GM12872 (cell line): Measurements from ENCODE around the gene FILIP1L.

Experiments used
- CTCF ChIP-seq: IDR thresholded peaks from 3 replicates; pipeline ENCODE4 v1.5.1; 2011; ENCODE audit warnings: low read depth, mild to moderate bottlenecking, low read length, moderate library complexity; ENCODE audit not compliant: insufficient read depth

Gene FILIP1L

GRCh38 chr3:99852851-99853250 lies 261.4 kb downstream of the FILIP1L start:
- no peak for TF ChIP-seq CTCF

- no peak for TF ChIP-seq CTCF
Measured at GRCh38 chr3:99851955-99852354, 262.3 kb downstream of the FILIP1L start.

GRCh38 chr3:99850608-99851007 lies 263.7 kb downstream of the FILIP1L start:
- no peak for TF ChIP-seq CTCF

GRCh38 chr3:99848433-99848832 lies 265.9 kb downstream of the FILIP1L start:
- no peak for TF ChIP-seq CTCF

- TF ChIP-seq CTCF: no peak
Measured at GRCh38 chr3:99846477-99847160, 267.7 kb downstream of the FILIP1L start.

GRCh38 chr3:99845999-99846398 lies 268.3 kb downstream of the FILIP1L start:
- no peak for TF ChIP-seq CTCF

GRCh38 chr3:99845331-99845730 lies 269.0 kb downstream of the FILIP1L start:
- no peak for TF ChIP-seq CTCF
